HG03469 (cell line): ENCODE results near the gene ZRANB1.

Source experiments
- ATAC-seq: cut with Tn5 transposase; IDR thresholded peaks from one replicate; pipeline ENCODE4 v1.9.1; 2021; ENCODE audit warnings: mild to moderate bottlenecking, moderate library complexity, moderate number of reproducible peaks; ENCODE audit not compliant: unreplicated experiment

ZRANB1 gene

DNA sequence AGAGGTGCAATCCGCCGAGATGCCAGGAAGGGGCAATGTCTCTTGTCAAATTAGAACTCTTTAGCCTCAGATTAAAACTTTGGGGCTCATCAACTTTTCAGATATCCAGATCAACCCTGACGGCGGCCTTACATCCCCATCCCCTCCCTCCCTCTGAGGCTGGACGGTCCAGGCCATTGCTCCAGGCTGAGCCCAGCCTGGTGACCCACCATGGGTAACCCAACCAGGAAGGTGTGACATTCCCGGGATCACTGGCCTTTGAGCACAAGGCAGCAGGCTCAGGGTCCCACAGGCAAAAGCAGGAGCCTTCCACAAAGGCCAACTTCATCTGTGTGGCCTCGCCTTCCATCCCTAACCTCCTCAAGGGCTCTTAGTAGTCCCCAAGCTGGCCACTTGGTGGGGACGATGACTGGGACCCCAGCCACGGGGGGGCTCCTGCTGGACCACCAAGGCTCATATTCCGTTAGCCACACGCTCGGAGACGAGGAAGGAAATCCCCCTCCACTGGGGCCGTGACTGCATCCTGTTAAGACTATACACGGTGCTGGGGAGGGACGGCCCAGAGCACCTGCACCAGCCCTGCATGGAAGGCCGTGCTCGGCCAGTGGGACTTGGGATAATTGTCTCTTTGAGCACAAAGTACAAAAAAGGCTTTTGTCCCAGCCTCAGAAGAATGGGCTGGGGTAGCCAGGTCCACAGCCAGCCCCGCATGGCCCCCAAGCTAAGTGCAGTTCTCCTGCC is 62.8 kb downstream of the ZRANB1 start:
- no peak for ATAC-seq

DNA sequence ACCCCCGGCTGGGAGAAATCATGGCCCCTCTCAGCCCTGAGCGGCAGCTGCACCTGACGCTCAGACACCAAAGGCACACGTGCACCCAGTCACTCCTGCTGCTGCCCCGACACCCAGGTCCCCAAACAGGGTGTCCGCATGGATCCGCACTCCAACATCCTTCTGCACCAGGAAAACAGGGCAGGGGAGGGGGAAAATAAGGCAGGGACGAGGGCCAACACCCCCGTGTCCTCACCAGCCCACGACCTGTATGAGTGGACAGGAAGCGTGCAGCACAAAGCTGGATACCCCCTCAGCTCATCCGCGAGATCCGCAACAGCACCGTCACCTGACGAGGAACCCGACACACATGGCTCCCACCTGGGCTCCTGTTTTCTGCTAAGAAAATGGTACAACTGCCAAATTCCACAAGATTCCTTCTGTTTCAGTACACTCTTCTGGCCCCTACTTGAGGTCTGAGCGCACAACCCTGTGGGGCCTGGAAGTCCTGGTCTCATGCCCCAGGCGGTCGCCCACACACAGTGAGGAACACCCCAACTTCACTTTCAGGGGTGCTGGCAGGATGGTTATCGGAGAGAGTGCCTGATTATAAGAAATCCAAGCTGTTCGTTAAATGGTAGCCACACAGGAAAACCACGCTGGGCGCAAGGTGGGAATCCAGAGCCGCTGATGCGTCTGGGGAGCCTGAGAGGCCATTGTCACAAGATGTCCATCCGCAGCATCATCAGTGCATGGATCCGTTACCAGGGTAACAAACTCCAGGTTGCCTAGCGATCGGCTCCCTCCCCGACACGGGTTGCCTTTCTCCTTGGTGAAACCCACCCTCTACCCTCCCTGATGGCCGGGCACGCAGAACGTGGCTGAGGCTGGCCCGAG is 63.6 kb downstream of the ZRANB1 start:
- ATAC-seq, result no peak

DNA sequence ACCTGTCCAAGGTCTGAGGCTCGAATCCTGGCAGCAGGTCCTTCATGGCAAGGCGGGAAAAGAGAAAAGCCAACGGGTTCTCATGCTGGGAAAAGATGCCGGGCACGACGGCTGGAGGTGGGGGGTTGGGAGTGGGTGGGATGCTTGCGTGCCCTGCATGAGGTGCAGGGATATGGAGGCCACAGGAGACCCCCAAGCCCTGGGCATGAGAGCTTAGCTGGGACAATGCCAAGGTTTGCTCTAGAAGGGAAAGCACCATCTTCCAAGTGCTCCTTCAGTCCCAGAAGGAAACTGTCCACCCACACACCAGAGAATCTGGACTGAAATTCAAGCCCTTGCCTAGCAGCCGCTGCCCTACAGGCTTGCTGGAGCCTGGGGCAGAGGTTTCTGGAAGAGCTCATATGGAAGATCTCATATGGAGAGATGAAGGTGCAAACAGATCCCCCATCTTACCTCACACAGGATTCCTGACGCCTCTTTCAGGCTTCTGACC is 64.3 kb downstream of the ZRANB1 start:
- no peak for ATAC-seq

DNA sequence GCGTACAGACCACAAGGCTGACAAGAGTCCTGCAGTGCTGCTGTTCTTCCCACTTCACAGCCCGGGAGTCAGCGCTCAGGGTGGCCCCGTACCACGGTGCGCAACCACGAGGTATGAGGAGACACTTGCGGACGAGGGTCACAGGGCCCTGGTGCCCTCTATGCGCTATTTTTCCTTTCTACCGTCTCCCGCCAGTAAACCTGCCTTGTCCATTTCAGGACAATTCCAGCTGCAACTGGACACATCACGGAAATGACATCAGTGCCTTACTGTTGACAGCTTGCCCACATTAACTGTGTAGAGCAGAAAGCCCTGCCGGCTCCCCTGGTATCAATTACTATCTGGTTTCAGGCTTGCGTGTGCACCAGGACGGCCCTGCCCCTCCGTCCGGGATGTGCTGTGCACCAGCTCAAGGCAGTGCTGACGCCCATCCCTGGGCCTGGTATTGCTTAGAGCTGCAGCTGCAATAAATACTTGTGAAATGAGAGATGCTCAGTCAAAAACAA is 65.1 kb downstream of the ZRANB1 start:
- no peak for ATAC-seq

DNA sequence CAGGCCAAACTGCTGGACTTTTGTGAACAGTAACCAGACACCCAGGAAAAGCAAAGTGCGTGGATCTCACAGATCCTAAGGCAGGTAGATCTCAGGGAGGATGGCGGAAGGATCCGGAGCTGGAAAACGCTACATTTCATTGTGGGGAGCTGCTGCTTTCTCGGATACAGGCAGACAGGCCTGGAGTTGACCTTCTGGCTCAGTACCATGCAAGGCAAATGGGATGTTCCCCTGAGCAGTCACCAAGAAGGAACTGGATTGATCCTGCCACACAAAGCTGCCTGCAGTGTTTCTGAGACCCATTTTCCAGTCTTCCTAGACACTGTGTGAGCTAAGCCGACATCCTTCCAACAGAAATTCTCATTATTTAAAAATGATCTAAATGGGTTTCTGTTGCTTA is 65.5 kb downstream of the ZRANB1 start:
- no peak for ATAC-seq

DNA sequence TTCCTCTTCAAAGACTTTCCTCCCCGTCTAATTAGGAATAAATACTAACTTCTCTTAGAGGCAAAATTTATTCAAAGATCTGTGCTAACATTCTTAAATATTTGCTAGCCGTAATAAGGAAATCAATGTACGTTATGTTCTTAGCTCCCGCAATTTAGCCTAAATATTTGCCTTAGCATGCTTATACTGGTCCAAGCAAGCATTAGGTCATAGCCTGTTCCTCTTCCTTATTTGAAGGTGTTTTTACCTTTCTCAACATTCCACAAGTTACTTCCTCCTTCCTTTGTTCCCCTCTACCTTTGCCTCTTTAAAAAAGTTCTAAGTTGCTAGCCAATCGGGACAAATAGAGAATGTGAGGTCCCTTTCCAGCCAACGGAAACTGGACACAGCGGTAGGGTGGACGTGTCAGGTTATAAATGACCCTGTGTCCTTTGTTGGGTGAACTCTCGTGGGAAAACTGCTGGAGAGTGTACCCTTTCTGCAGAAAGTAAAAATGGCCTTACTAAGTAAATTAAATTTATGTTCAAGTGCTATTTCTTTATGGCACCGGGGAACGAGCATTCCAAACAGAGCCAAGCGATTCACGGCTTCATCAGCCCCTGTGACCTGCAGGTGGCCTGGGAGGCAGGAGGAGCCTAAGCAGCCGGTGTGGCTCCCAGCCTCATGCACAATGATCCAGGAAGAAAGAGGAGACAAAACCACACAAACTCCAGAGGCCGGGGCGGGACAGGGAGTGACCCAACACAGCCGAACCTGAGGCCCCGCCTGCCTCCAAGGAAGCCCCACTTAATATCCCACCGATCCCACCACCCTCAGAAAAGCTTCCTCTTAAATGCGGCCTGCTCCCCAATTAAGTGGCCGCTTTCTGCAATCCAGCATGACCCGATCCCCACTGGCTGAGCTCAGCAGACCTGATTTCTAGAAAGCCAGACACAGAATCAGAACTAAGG is 67.0 kb downstream of the ZRANB1 start:
- no peak for ATAC-seq

DNA sequence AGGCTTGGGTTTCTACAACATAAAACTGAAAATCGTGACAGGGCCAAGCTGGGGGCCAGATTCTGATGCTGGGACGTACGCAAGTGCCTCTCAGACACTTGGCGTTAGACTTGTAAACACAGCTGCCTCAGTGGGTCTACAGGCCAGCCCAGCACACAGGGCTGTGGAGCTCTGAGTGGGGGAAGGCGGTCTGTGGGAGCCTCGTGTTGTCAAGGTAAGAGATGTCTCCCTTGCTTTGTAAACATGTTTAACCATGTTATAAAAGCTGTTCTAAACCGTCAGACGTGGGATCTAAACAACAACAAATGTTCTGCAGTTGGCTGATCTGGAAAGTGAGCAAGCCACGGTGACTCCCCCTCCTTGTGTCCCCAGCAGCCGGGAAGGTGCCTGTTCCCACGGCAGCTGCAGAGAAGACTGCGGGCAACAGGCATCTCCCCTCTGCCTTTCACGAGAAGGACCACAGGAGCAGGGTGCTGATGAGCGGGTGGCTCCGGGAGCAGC is 67.8 kb downstream of the ZRANB1 start:
- ATAC-seq, result no peak

DNA sequence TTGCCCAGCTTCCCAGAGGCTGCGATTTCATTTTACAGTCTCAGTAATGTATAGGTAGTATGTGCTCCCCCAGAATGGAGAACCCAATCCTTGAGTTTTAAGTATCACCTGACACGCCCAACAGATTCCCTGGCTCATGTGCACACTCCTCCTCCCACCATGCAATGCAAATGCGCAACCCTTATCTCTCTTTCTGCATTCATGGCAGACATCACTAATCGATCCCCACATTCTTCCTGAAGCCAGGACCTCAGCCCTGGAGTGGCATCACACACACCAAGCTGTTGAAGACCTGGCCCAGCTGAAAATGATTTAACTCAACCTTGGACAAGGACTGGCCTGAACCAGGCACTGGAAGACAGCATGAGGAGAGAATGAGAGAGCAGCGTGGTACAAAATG is 68.4 kb downstream of the ZRANB1 start:
- no peak for ATAC-seq

DNA sequence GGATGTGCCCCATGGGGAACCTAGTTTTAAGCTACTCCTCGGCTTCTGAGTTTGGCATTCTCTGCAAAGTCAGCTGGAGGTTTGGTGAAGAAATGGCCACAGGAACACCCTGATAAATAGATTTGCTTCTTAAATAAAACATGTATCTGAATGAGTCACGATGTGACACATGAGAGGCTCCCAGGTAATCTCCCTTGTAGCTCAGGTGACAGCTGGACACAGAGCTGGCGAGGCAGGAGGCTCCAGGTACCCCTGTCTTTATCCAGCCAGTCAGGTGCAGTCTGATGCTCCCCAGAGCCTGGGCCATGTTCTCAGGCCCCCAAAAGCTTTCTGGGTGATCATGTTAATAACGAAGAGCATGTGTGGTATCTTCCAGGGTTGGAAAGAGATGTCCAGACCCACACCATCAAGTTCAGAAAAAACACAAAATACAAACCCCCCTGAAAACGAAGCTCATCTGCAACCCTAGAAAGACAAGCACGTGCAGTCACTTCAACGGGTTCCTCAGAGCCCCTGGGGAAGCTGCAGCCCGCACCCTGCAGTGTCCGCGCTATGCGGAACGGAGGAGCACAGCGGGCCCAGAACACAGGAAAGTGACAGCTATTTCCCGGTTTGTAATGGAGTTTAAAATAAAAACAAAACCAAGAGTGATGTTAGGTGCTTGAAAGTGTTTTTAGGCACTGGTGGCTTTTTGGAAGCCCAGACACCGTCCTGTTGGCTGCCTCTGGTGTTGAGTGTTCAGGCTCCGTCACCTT is 69.4 kb downstream of the ZRANB1 start:
- ATAC-seq, result no peak

DNA sequence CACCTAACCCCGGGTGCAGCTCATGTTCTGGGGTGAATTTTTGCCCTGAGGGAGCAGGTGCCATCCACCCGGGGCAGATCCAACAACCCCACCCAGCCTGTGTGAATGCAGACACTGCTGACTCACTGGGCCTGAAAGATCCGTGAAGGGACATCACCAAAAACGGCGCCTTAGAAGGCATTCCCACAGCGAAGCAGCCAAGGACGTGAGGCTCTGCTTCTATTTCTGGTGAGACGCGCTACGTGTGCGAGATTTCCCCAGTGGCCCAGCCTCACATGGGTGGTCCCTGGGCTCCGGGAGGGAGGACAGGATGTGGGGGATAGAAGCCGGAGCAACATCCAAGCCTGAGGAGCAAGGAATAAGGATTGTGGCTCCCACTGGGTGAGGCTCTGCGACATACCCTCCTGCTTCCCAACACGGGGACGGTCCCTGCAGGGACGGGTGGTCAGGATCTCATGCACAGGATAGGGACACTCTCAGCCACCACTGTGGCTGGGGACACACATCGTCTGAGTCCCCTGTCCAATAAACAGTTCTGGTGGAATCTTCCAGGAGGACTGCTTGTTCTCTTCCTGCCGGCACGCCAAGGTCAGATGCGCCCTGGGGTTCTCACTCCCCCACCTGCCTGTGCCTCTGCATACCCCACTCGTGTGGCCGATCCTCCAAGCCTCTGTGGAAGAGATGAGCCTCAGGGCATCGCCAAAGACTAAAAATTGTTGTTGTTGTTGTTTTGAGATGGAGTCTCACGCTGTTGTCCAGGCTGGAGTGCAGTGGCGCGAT is 70.2 kb downstream of the ZRANB1 start:
- no peak for ATAC-seq

DNA sequence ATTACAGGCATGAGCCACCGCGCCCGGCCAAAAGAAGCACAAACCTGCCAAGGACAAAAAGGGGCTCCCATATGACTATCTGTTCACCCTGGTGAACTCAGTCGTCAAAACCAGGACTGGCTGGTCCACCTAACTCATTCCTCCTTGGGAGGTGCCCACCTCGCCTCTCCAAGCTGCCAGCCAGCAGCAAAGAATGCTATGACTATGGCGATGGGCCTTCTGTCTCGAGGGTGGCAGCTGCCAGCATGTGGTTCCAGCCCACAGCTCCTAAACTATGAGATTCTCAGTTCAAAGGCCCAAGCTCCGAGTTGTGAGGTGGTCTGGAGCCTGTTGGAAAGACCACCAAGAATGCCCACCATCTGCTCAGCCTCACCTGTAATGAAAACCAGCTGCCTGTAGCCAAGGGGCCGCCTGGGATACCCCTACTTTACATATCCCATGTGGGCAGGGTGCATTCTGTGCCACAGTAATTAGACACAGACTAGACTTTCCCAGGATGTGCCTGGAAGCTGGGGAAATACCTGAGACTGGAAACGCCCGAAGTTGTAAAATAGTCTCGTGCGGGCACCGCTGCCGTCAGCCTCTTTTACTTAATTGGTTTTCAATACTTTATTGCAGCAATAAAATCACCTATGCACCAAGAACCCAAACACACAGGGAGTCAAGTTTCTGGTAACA is 71.1 kb downstream of the ZRANB1 start:
- no peak for ATAC-seq

DNA sequence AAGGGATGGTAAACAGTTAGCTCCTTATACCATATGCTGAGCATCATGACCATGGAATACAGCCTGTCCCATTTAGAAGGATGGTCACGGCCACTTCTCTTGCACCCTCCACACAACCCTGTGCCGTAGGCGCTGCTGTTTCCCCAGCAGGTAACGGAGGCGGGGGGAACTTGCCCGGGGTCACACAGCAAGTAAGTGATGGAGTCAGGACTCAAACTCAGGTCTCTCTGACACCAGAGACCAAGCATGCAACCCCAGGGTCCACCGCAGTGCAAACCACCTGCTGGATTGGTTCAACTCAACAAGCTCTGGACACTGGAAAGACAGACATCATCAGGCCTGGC is 71.6 kb downstream of the ZRANB1 start:
- ATAC-seq, result no peak

DNA sequence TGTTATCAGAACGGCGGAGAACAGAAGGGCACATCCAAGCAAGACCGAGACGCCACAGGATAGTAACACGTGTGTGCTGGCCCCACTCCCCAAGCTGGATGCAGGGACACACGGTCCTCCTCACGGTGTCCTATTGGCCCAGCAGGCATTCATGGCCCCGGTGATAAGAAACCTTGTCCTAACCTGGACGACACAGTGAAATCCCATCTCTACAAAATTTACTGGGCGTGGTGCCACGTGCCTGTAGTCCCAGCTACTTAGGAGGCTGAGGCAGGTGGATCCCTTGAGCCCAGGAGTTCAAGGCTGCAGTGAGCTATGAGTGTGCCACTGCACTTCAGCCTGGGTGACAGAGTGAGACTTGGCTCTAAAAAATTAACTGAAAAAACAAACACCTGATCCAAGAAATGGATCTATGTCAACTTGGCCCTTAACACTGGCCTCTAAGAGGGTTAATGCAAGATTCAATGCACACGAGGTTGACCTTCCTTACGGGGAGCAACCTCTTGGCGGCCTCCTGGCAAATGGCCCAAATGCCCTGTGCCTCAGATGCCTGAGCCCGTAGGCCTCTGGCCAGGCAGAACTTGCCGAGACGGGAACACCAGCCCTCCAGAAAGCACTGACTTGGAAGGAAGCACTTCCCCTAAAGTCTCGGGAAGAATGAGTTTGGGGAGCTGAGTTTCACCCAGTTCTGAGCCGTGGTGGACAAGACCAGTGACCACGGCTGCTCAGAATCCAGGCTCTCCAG is 72.3 kb downstream of the ZRANB1 start:
- ATAC-seq, result no peak

DNA sequence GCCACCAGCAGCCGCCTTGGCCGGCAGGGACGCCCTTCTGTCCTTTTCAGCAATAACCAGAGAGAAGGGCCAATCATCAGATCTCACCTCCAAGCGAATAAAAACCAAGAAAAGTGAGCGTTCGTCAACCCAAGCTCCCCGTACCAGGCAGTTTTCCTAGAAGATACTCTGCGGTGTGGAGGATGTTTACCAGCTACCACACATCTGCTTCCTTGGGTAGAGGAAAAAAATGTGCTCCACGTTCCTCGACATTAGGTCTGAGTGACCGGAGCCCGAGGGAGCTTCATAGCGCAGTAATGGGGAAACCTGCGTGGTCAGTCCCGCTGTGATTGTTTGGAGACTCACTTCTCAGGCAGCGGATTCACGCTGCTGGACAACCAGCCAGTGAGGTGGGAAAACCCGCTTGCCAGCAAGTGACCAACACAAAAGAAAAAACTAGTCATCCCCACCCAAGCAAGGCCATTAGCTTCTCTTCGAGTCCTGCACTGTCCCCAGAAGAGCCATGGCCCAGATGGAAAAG is 73.0 kb downstream of the ZRANB1 start:
- ATAC-seq, result no peak

DNA sequence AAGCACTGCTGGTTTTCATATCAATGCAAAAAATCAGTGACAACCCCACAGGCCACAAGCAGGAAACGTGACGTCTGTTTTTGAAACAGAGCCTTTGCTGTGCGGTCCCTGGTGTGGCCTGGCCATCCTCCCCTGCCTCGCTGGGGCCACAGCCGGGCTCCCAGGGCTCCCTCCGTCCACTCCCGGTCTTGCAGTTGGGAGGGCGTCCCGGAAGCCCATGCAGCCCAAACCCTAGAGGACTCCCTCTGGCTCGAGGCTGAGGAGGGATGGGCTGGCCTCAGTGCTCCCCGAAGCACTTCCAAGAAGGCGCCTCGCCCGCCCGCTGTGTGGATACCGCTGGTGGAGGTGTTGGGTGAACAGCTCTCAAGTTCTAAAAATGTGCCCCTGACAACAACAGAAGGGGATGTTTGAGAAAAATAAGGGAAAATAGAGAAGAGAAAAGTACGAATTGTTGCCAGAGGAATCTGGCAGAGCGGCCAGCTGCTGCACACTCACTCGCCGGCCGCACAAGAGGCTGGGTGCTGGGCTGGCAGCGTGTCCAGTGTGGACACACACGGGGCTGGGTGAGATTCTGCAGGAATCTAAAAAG is 73.5 kb downstream of the ZRANB1 start:
- no peak for ATAC-seq

DNA sequence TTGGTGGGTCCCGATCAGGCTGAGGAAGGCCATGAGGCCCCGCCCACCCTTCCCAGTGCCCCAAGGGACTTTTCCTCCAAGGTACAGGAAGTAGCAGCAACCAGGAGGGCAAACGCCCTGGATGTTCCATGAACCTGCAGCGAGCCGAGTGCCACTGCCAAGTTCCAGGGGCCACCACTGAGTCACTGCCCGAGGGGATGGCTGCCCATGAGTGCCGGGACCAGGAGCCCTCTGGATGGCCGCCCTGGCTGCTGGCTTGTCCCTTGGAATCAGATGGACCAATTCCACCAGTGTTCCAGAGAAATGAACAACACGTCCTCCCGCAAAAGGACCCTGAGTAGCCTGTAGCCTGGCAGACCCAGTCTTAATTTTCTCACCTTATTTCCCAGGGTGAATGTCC is 74.2 kb downstream of the ZRANB1 start:
- ATAC-seq, result no peak

DNA sequence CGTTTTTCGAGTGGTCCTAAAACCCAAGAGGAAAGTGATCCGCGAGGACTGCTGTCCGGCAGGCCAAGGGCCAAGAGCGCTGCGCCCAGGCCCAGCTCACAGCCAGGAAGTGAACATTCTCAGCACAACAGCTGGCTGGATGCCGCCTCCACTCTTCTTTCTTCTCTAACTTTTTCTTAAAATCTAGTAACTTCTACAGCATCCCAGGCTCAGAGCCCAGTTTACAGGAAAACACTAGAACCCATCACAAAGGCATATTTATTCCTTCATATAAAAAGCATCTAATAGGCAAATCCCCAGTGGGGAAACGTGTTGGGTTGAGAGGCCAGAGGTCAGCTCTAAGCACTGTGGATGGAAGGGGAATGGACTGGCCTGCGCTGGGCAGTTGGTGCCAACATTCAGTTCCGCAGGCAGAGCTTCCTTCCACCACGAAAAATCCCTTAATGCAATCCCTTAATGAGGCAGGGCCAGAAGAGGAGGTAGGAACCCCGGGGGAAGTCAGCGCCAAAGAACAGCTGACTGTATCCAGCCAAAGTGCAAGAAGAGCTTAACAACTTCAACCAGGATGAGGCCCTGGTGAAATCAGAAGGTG is 74.8 kb downstream of the ZRANB1 start:
- ATAC-seq, result no peak
